Activated CD4-positive, alpha-beta T cell treated with anti-CD3 and anti-CD28 coated beads, Interleukin-2, Interleukin-6, amounts not matched to agents 100 ng/mL and 50 ng/mL, durations not matched to agents 16 hours and 8 hours (primary cell): Measurements from ENCODE around the gene EHBP1L1.

ENCODE experiments used
- DNase-seq: peaks from one replicate; pipeline ENCODE4 v3.0.0-alpha.2; 2020

EHBP1L1 gene

DNA sequence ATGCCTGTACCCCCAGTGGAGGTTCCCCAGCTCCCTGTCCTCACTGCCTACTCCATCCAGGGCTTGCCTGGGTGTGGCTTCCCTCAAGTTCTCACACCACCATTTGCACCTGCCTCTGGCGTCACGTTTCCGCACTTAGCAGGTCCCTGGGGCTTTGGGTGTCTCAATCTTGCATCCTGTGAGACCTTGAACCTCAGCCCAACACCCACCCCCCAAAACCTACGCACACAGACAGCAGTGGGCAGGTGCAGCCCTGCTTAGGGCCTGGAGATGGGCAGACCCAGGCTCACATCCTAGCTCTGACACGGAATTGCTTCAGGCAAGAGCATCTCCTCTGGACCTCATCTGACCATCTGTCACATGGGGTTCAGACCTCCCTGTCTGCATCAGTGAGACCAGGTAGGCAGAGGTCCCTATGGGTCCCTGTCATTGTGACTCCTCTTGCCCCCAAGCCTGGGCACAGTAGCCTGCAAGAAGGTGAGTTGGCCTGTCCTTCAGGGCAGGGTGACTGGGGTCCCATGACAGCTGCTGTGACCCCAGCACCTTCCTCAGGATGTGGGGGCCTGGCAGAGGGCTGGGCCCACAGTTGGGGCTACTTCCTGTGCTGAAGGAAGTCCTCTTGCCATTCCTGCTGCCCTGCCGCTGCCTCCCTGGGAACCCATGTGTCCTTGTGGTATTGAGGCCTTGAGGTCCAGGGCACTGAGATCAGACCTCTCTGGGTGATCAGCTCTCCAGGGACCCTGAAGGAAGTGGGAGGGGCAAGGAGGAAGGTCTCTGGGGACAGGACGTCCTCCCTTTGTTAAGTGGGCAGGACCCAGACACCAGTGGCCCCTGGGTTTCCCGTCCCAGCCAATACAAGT is 64.0 kb downstream of the EHBP1L1 start:
- DNase-seq, result peak; percentile 64

DNA sequence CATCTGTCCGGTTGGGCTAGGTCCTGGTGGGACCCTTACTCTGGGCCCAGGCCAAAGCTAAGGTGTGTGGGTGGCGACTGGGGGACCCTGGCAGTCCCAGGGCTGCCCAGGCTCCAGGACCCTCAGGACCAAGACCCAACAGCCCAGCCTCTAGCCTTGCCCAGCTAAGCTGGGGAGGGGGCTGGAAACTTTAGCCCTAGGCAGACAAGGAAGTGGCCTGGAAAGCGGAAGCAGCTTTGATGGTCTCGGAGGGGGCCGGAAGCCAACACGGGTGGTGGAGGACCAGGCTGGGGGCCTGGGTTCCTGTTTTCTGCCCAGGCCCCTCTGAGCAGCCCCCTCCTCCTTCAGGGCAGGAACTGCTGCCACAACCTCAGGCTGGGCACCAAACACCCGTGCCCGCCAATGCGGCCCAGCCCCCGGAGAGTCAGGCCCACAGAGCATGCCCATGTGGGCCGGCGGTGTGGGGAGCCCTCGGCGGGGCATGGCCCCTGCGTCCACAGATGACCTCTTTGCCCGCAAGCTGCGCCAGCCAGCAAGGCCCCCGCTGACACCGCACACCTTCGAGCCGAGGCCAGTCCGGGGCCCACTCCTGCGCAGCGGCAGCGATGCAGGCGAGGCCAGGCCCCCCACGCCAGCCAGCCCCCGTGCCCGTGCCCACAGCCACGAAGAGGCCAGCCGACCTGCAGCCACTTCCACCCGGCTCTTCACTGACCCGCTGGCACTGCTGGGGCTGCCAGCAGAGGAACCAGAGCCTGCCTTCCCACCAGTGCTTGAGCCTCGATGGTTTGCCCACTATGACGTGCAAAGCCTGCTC is 64.8 kb downstream of the EHBP1L1 start:
- peak; percentile 55 for DNase-seq

DNA sequence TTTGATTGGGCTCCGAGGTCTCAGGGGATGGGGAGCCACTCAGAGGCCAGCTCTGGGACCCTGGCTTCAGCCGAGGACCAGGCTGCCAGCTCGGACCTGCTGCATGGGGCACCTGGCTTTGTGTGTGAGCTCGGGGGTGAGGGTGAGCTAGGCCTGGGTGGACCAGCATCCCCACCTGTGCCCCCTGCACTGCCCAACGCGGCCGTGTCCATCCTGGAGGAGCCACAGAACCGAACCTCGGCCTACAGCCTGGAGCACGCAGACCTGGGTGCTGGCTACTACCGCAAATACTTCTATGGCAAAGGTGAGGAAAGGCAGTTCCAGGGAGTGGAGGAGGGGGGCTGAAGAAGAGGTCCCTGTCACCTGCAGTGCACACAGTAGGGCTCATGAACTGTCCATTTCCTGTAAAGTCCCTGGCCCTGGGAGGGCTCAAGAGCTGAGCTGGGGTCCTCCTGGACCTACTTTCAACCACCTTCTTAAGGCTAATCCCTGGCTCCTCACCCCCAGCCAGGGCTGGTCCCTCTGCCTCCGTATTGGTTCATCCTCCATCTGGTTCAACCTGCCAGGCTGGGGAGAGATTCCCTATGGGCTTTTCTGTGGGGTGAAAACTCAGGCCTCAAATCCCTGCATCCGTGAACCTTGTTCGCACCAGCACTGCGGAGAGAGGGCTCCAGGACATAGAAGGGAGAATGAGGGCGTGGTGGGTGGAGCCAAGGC is 65.6 kb downstream of the EHBP1L1 start:
- DNase-seq, result no peak
